ENCODE data around the gene ITGA3.

- TF ChIP-seq POLR2AphosphoS5 (IDR thresholded peaks at IDR 0.05; ENCODE audit: low read depth, low read length) (no peak), SPI1 (IDR thresholded peaks at IDR 0.05; ENCODE audit: low read depth, low read length) (no peak)
These were observed 2.9 kb upstream of the ITGA3 start for GRCh38 chr17:50052822-50053653.

Measured in GM12891 (cell line).